Astrocyte (in vitro differentiated cells and primary cell): Measurements from ENCODE around the gene TAF5L. TPM values are rescaled to one million over a fixed set of nuclear protein-coding genes. Genes with fewer than 3 reads are reported as not detected.

Source experiments
- DNase-seq: peaks from one replicate; pipeline ENCODE4 v3.0.0-alpha.2; 2010; ENCODE audit warnings: low read depth
- FAIRE-seq: peaks from 2 replicates; lab custom pipeline; 2011; peaks lifted over from hg19 to GRCh38; lab: Jason Lieb, UNC
- H2AFZ ChIP-seq: 2 replicates; pipeline ENCODE4 v1.6.0; 2012; ENCODE audit warnings: low read depth, low read length, inconsistent platforms
- H3K27ac ChIP-seq: 2 replicates; pipeline ENCODE4 v1.5.1; 2011; ENCODE audit warnings: low read depth, low read length, inconsistent platforms
- H3K27me3 ChIP-seq: 2 replicates; pipeline ENCODE4 v1.6.0; 2011; ENCODE audit warnings: low read length, inconsistent platforms; ENCODE audit not compliant: insufficient read depth
- H3K36me3 ChIP-seq: 2 replicates; pipeline ENCODE4 v1.5.1; 2011; ENCODE audit warnings: low read length, inconsistent platforms; ENCODE audit not compliant: insufficient read depth
- H3K4me1 ChIP-seq: 2 replicates; pipeline ENCODE4 v1.5.1; 2011; ENCODE audit warnings: low read length, inconsistent platforms; ENCODE audit not compliant: insufficient read depth
- H3K4me2 ChIP-seq: 2 replicates; pipeline ENCODE4 v1.6.0; 2012; ENCODE audit warnings: low read length, inconsistent platforms
- H3K4me3 ChIP-seq: 2 replicates; pipeline ENCODE4 v1.5.1; 2011; ENCODE audit warnings: low read depth, mild to moderate bottlenecking, low read length, inconsistent platforms; ENCODE audit not compliant: insufficient read depth
- H3K79me2 ChIP-seq: 2 replicates; pipeline ENCODE4 v1.6.0; 2012; ENCODE audit warnings: mild to moderate bottlenecking, low read length, inconsistent platforms; ENCODE audit not compliant: insufficient read depth
- H3K9ac ChIP-seq: 2 replicates; pipeline ENCODE4 v1.6.0; 2012; ENCODE audit warnings: mild to moderate bottlenecking, low read length, inconsistent platforms
- H3K9me3 ChIP-seq: 2 replicates; pipeline ENCODE4 v1.5.1; 2012; ENCODE audit warnings: low read depth, mild to moderate bottlenecking, low read length, inconsistent platforms; ENCODE audit not compliant: insufficient read depth
- H4K20me1 ChIP-seq: 2 replicates; pipeline ENCODE4 v1.6.0; 2012; ENCODE audit warnings: low read length, inconsistent platforms; ENCODE audit not compliant: insufficient read depth
- H3K27ac Mint-ChIP-seq: one replicate; pipeline ENCODE4 v1.8.0; 2021; ENCODE audit warnings: mild to moderate bottlenecking, mixed read lengths; ENCODE audit not compliant: unreplicated experiment
- H3K27me3 Mint-ChIP-seq: one replicate; pipeline ENCODE4 v1.8.0; 2021; ENCODE audit warnings: low read depth, mixed read lengths; ENCODE audit not compliant: unreplicated experiment
- H3K36me3 Mint-ChIP-seq: one replicate; pipeline ENCODE4 v1.8.0; 2021; ENCODE audit warnings: low read depth, mixed read lengths; ENCODE audit not compliant: unreplicated experiment
- H3K4me1 Mint-ChIP-seq: one replicate; pipeline ENCODE4 v1.8.0; 2021; ENCODE audit warnings: low read depth, mixed read lengths; ENCODE audit not compliant: unreplicated experiment
- H3K4me3 Mint-ChIP-seq: one replicate; pipeline ENCODE4 v1.8.0; 2021; ENCODE audit warnings: mild to moderate bottlenecking, moderate library complexity, mixed read lengths; ENCODE audit not compliant: unreplicated experiment
- H3K9me3 Mint-ChIP-seq: one replicate; pipeline ENCODE4 v1.8.0; 2021; ENCODE audit warnings: mild to moderate bottlenecking, mixed read lengths; ENCODE audit not compliant: unreplicated experiment
- EZH2 ChIP-seq: IDR thresholded peaks from 2 replicates; pipeline ENCODE4 v1.6.1; 2012; ENCODE audit warnings: mild to moderate bottlenecking, low read length, inconsistent platforms; ENCODE audit not compliant: insufficient read depth
- total RNA-seq: library from RNA; stranded (reverse); gene quantifications from 2 replicates; pipeline ENCODE4 v1.2.1, GENCODE V29; 2021
- TF ChIP-seq, protein P1 (sequence below): IDR thresholded peaks from 2 replicates; pipeline ENCODE4 v1.5.1; 2011; ENCODE audit warnings: low read depth, mild to moderate bottlenecking, inconsistent platforms, low read length, moderate library complexity; ENCODE audit not compliant: insufficient read depth

TAF5L gene
- total RNA-seq, 1 donor from 2014 or later, result 23.5 TPM

DNA sequence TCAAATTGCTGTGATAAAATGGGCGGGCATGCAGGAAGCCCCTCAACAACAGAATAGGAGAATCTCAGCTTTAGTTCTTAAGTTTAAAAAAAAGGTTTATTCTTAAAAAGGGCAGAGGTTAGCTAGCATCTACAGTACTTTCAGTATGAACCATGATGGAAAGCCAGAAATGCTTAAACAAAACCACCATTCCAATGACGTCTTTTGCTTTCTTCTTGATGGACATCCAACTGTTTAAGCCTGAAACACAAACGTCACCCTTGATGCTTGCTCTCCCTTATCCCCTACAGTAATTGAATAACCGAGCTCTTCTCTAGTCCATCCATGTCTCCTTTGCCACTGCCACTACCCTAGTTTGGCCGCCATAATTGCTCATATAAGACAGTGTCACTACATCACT is 25.7 kb downstream of the TAF5L start:
- peaks cover 26% of the 10 kb centered on the region for H3K36me3 Mint-ChIP-seq
- H3K79me2 ChIP-seq, result peaks cover 46% of the 10 kb centered on the region
- H3K27ac Mint-ChIP-seq, result no peak overlapping the region
- H3K4me1 ChIP-seq, result peaks cover 8% of the 10 kb centered on the region
- no peaks in the 10 kb centered on the region for H3K9me3 ChIP-seq
- H3K27me3 Mint-ChIP-seq, result no peaks in the 10 kb centered on the region
- peaks cover 35% of the 10 kb centered on the region for H4K20me1 ChIP-seq
- H3K36me3 ChIP-seq, result peaks cover 21% of the 10 kb centered on the region
- no peaks in the 10 kb centered on the region for H3K27me3 ChIP-seq
- no peak overlapping the region for H3K27ac ChIP-seq
- FAIRE-seq, result no peak
- TF ChIP-seq EZH2, result no peak
- TF ChIP-seq, protein P1, sequence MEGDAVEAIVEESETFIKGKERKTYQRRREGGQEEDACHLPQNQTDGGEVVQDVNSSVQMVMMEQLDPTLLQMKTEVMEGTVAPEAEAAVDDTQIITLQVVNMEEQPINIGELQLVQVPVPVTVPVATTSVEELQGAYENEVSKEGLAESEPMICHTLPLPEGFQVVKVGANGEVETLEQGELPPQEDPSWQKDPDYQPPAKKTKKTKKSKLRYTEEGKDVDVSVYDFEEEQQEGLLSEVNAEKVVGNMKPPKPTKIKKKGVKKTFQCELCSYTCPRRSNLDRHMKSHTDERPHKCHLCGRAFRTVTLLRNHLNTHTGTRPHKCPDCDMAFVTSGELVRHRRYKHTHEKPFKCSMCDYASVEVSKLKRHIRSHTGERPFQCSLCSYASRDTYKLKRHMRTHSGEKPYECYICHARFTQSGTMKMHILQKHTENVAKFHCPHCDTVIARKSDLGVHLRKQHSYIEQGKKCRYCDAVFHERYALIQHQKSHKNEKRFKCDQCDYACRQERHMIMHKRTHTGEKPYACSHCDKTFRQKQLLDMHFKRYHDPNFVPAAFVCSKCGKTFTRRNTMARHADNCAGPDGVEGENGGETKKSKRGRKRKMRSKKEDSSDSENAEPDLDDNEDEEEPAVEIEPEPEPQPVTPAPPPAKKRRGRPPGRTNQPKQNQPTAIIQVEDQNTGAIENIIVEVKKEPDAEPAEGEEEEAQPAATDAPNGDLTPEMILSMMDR, result no peak
- no peak overlapping the region for H3K9ac ChIP-seq
- H3K9me3 Mint-ChIP-seq, result no peaks in the 10 kb centered on the region
- no peak overlapping the region for H3K4me3 Mint-ChIP-seq
- H3K4me1 Mint-ChIP-seq, result peaks cover 9% of the 10 kb centered on the region
- H2AFZ ChIP-seq, result no peak overlapping the region
- no peak for DNase-seq
- no peak overlapping the region for H3K4me2 ChIP-seq
- no peak overlapping the region for H3K4me3 ChIP-seq

- FAIRE-seq (no peak), DNase-seq (no peak)
- H3K27me3 Mint-ChIP-seq, result no peaks in the 10 kb centered on the region
- Histone ChIP-seq H3K9ac (no peak overlapping the region), H3K79me2 (peaks cover 52% of the 10 kb centered on the region), H4K20me1 (peaks cover 37% of the 10 kb centered on the region), H3K27ac (no peak overlapping the region), H3K4me3 (no peak overlapping the region), H3K4me2 (no peak overlapping the region), H3K27me3 (no peaks in the 10 kb centered on the region), H2AFZ (no peak overlapping the region), H3K4me1 (peaks cover 8% of the 10 kb centered on the region), H3K9me3 (no peaks in the 10 kb centered on the region), H3K36me3 (peaks cover 17% of the 10 kb centered on the region)
- no peak overlapping the region for H3K27ac Mint-ChIP-seq
- H3K9me3 Mint-ChIP-seq, result no peaks in the 10 kb centered on the region
- peaks cover 28% of the 10 kb centered on the region for H3K36me3 Mint-ChIP-seq
- no peak for TF ChIP-seq EZH2
- H3K4me1 Mint-ChIP-seq, result peaks cover 9% of the 10 kb centered on the region
- no peak overlapping the region for H3K4me3 Mint-ChIP-seq
Measured at GRCh38 chr1:229599218-229599954, 26.5 kb downstream of the TAF5L start.

DNA sequence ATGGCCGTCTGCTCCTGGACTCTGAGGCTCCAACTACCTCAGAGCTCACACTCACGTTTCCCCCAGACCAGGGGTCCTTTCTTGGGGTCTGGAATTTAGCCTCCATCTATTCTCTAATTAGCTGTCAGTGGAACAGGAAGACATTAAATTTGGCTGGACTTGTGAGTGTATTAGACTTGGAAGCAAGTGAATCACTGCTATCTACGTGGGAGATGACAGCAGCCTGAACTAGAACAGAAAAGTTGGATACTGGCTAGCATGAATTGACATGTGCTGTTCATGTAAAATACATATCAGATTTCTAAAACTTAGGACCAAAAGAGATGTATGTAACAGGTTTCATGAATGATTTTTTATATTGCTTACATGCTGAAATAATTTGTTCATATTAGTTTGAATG is 28.0 kb downstream of the TAF5L start:
- peaks cover 9% of the 10 kb centered on the region for H3K4me1 Mint-ChIP-seq
- no peak overlapping the region for H3K27ac Mint-ChIP-seq
- TF ChIP-seq, protein P1, result no peak
- no peak for TF ChIP-seq EZH2
- no peaks in the 10 kb centered on the region for H3K27me3 Mint-ChIP-seq
- H3K9me3 Mint-ChIP-seq, result no peaks in the 10 kb centered on the region
- H3K36me3 Mint-ChIP-seq, result peaks cover 25% of the 10 kb centered on the region
- H3K4me2 ChIP-seq, result no peak overlapping the region
- H3K27ac ChIP-seq, result peak overlapping the region; percentile 83
- H3K4me3 ChIP-seq, result no peak overlapping the region
- H3K4me1 ChIP-seq, result peaks cover 8% of the 10 kb centered on the region
- H3K9me3 ChIP-seq, result no peaks in the 10 kb centered on the region
- peaks cover 31% of the 10 kb centered on the region for H4K20me1 ChIP-seq
- peaks cover 52% of the 10 kb centered on the region for H3K79me2 ChIP-seq
- DNase-seq (peak; percentile 51), FAIRE-seq (no peak)
- no peaks in the 10 kb centered on the region for H3K27me3 ChIP-seq
- H2AFZ ChIP-seq, result no peak overlapping the region
- no peak overlapping the region for H3K9ac ChIP-seq
- peaks cover 12% of the 10 kb centered on the region for H3K36me3 ChIP-seq
- H3K4me3 Mint-ChIP-seq, result no peak overlapping the region
